Panc1 (cell line): Measurements from ENCODE around the gene FBXO42.

Experiments used
- CTCF ChIP-seq: fragments of 450-650 bp; IDR thresholded peaks from 2 replicates; pipeline ENCODE4 v1.5.1; 2017; ENCODE audit warnings: mild to moderate bottlenecking
- POLR2AphosphoS5 ChIP-seq: IDR thresholded peaks from 2 replicates; pipeline ENCODE4 v1.6.1; 2012; ENCODE audit warnings: mild to moderate bottlenecking, low read depth, low read length, moderate library complexity
- TCF7L2 ChIP-seq: IDR thresholded peaks from 2 replicates; pipeline ENCODE4 v1.6.1; 2011; ENCODE audit warnings: mild to moderate bottlenecking, low read depth, low read length, inconsistent platforms

GRCh38 chr1:16302709-16303627, 49.3 kb downstream of the FBXO42 start:
- TF ChIP-seq CTCF (no peak), POLR2AphosphoS5 (no peak), TCF7L2 (no peak)
